Measurements from ENCODE around the gene KCNK2.

The KCNK2 gene

DNA sequence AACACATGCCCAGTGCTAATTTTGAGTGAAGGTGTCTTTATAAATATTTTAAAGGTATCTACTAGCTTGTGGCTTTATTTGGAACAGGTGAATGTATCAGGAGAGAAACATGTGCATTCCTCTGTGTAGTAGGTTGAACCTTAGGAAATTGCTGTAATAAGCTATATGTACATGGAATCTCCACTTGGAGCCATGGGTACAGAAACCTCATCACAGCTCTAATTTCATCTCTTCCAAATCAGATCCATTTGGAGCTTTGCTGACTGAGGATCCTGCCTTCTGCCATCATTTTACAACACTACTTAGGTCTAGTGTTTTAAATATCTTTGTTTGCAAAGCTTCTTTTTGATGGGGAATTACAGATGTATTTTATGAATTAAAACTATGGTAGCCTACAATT lies 2.1 kb downstream of the KCNK2 start:
- no peak overlapping the region for H3K4me3 ChIP-seq (ENCODE audit: low read length)
- DNase-seq (ENCODE audit: low read depth, low spot score), result no peak

DNA sequence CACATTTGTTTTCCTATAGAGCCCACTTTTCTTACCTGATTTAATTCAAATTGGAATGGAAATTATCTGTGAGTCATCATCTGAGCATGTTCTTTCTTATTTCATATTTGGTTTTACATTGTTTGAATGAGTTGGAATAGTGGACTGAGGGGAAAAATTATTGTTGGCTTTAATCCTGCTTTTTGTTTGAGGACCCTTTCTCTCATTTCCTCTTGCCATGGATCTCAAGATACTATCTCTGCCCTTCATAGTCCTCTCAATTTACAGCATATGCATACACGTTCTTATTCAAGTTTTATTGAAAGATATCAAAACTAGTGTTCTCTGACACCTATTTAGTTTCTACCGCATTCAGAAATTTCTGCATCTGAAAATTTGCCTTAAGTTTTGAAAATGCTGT lies 5.1 kb downstream of the KCNK2 start:
- no peak overlapping the region for H3K4me3 ChIP-seq (ENCODE audit: low read length)
- no peak for DNase-seq (ENCODE audit: low read depth, low spot score)

DNA sequence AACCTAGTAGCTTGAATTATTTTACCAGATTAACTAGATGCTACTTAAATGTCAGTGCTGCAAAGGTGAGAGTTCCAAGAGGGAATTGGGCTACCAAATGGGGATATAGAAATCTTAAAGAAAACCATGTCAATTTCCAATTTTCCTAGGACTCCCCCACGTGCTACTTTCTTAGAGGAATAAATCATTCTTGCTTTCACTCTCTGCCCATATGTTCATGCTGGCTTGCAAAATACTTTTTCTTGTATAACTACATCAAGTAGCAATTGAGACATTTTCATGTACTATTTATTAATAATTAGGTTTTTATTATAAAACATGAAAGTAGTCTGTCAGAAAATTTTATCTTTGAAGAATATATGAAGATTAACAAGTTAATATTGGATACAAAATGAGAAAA lies 11.8 kb downstream of the KCNK2 start:
- H3K4me3 ChIP-seq (ENCODE audit: low read length), result no peak overlapping the region
- DNase-seq (ENCODE audit: low read depth, low spot score), result no peak

DNA sequence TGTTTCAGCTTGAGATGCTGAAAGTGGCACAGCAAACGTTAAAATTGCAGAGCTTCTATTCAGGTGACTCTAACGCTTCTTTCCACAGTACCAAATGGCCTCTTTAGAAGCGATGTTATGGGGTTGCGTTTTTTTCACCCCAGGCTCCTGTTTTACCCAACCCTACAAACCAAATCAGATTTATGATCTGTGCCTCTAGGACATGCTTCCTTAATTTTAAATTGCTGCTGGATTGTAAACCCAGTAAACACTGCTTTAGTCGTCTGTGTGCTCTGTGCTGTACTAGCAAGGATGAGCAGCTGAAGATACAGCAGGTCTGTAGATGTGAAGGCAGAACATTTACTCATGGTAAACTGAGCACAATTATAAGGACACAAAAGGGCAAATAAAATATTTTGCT lies 13.0 kb downstream of the KCNK2 start:
- DNase-seq (ENCODE audit: low read depth, low spot score), result no peak

DNA sequence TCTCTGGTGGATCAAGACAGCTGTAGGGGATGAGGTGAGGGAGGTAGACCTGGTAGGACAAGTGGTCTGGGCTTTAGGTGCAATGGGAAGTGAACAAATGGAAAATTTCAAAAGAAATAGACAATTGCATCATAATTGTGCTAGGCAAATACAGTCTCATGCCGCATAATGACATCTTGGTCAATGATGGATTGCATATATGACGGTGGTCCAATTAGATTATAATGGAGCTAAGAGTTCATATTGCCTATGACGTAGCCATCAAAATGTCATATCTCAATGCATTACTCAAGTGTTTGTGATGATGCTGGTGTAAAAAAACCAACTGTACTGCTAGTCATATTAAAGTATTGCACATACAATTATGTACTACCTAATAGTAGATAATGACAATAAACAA lies 19.0 kb downstream of the KCNK2 start:
- DNase-seq (ENCODE audit: low read depth, low spot score), result no peak
- H3K4me3 ChIP-seq (ENCODE audit: low read length), result no peak overlapping the region

More for the DNA sequence above, 13.0 kb downstream of the KCNK2 start:
- H3K4me3 ChIP-seq (ENCODE audit: low read length), result no peak overlapping the region

DNA sequence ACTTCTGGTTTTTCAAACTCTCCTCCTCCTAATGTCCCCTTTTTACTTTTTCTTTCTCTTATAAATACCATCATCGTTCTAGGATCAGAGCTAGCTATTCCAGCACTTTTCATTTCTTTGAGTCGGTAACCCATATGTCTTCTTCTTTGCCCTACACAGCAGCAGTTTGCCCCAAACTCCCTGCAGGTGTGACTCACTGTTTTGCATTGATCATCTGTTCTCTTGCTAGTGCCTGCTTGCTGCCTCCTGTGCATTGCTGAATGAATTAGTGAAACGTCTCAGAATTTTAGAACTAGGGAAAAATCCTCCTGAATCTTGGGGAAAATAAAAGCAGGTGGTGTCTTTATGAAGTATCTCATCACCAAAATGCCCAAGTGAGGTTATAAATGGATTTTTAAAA lies 21.7 kb downstream of the KCNK2 start:
- no peak for DNase-seq (ENCODE audit: low read depth, low spot score)
- H3K4me3 ChIP-seq (ENCODE audit: low read length), result no peak overlapping the region

DNA sequence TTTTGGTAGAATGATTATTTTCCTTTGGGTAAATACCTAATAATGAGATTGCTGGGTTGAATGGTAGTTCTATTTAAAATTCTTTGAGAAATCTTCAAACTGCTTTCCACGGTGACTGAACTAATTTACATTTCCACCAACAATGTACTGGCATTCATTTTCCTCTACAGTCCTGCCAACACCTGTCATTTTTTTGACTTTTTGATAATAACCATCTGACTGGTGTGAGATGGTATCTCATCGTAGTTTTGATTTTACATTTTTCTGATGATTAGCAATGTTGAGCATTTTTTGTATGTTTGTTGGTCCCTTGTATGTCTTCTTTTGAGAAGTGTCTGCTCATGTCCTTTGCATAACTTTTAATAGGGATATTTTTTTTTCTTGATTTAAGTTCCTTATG lies 23.5 kb downstream of the KCNK2 start:
- no peak for DNase-seq (ENCODE audit: low read depth, low spot score)
- H3K4me3 ChIP-seq (ENCODE audit: low read length), result no peak overlapping the region

DNA sequence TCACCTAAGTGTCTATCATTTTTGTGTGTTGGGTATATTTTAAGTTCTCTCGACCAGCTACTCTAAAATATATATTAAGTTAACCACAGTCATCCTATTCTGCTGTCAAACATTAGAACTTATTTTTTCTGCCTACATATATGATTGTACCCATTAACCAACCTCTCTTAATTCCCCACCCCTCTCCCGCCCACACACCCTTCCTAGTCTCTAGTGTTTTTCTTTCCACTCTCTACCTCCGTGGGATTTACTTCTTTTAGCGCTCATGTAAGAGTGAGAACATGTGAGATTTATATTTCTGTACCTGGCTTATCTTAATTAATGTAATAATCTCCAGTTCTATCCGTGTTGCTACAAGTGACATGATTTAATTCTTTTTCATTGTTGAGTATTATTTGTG lies 26.6 kb downstream of the KCNK2 start:
- no peak overlapping the region for H3K4me3 ChIP-seq (ENCODE audit: low read length)
- no peak for DNase-seq (ENCODE audit: low read depth, low spot score)

DNA sequence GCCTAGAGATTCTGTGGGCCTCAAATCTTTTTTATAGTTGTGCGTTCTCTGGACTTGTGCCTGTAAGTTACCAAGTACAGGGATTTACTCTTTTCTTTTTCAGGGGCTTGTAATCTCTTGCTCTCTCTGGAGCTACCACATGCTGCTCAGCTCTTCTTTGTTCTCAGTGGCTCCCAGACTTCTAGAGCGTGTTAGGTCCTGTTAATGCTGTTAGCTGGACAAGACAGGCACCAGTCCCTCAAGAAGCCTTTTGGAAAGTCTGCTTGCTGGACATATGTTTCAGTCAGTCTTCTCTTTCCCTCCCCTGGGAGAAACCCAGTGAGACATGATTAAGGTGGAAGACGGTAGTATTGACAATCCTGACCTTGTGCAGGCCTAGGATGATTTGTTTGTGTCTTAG lies 29.4 kb downstream of the KCNK2 start:
- no peak for DNase-seq (ENCODE audit: low read depth, low spot score)
- no peak overlapping the region for H3K4me3 ChIP-seq (ENCODE audit: low read length)

DNA sequence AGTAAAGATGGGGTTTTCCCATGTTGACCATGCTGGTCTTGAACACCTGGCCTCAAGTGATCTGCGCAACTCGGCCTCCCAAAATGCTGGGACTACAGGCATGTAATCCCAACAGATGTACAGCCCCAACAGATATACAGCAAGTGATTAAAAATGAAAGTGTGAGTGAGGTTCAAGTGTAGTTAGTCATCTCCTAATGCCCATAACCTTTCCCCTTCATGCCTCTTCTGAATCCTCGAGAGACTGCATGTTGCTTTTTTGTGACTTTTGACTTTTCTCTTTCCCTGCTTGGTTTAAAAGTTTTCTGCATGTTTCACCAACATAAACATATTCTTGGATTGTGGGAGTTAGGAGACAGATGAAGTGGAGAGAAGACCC lies 31.2 kb downstream of the KCNK2 start:
- no peak overlapping the region for H3K4me3 ChIP-seq (ENCODE audit: low read length)
- DNase-seq (ENCODE audit: low read depth, low spot score), result no peak

DNA sequence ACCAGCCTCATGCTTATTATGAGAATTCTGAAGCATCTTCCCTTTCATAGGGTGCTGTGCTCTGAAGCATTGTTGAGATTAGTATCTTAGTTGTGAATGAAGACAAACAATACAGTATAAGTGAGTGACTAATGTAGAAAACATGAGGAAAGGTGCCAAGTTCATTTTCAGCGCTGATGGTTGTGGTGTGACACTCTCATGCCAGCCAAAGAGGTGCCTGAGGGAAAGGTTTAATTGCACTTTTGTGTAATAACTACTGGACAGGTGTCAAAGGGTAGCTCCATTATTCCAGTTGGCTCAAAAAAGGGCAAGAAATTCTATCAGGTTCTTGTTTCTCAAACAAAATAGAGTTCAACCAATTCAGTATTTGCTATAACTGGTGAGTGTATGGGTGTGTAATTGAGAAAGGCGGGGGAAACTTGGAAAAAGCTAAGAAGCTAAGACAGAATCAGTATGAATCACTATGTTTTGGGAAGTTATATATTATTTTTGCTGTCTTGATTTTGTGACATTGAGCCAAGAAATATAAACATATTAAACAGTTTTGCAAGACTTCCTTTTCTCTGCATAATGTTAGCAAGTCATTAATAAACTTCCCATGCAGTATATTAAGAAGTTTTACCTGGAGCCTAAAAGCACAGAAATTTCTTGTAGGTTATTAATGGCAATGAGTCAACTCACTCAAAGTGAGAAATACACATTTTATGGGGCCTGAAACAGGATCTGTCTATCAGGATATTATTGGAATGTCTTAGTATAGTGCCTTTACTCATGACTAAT lies 31.8 kb downstream of the KCNK2 start:
- no peak overlapping the region for H3K4me3 ChIP-seq (ENCODE audit: low read length)
- DNase-seq (ENCODE audit: low read depth, low spot score), result no peak

DNA sequence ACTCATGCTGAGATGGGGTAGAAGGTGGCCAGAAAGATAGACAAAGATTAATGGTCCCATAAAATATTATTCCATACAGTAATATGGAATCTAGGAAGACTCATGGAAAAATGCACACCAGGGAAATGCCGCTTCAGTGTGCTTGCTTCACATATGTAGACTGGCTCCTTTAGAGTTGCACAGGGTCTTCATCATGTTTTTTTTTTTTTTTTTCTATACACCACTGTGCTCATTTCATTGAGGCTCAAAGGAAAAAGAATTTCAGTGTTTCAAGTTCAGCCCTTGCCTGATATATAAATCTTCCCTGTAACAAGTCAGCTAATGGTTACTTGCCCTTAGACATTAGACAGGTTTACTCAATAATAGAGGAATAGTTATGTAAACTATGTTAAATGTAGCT lies 33.2 kb downstream of the KCNK2 start:
- no peak for DNase-seq (ENCODE audit: low read depth, low spot score)
- no peak overlapping the region for H3K4me3 ChIP-seq (ENCODE audit: low read length)

DNA sequence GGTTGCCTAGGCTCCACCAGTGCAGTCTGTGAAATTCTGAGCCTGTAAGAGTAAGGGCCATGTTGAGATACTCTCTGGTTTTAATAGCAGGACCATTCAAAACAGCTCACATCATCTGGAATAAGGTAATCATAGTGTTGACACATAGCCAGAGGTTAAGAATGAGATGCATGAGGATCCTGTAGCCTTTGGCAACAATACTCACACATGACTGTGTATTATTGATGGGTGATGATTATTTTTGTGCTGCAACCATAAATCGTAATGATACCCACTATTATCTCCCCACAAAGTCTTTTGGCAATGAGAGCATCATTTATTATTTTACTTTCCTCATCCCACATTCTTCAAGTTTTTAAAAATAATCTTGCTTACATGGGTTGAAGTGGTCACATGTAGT lies 35.5 kb downstream of the KCNK2 start:
- no peak overlapping the region for H3K4me3 ChIP-seq (ENCODE audit: low read length)
- DNase-seq (ENCODE audit: low read depth, low spot score), result no peak

DNA sequence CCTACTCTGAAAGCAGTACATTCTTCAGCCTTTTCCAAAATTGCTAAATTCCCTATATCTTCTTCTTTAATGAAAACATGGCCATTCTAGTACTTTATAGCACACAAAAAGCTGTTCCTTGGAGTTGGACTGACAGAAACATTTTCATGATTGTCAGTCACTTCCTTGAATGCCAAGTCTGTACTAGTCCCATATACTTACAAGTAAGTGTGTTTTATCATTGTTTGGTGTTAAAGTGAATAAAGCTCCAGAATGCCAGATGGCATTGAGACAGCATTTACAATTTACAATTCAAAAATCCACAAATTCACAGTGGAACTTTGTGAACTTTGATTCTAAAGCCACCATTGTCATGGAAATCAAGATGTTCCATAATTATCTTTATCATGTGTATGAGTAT lies 36.5 kb downstream of the KCNK2 start:
- no peak overlapping the region for H3K4me3 ChIP-seq (ENCODE audit: low read length)
- DNase-seq (ENCODE audit: low read depth, low spot score), result no peak

DNA sequence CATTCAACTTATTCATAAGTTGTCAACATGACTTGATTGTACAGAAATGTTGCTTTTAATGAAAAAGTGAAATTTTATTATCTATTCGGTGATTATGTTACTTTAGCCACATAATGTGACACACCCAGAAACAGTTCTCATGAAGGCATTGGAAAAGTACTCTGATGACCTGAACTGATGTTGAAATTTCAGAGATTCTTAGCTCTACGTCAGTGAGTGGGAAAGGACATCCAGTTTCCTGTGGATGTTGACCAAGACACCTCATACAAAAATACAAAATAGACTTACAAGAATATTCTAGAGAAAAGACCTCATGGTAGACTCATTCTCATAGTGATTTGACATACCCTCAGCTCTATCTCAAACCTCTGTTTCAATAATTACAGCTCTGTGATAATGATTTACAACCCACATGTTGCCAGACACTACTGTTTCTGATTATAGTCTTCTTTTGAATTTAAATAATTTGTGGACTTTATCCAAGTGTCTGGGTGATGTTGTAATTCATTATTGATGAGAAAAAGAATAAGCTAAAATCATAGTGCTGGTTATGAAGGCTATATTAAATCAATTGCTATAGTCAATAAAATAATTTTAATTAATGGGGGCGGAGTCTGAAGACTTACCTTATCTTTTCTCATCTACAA lies 37.3 kb downstream of the KCNK2 start:
- H3K4me3 ChIP-seq (ENCODE audit: low read length), result no peak overlapping the region
- no peak for DNase-seq (ENCODE audit: low read depth, low spot score)

DNA sequence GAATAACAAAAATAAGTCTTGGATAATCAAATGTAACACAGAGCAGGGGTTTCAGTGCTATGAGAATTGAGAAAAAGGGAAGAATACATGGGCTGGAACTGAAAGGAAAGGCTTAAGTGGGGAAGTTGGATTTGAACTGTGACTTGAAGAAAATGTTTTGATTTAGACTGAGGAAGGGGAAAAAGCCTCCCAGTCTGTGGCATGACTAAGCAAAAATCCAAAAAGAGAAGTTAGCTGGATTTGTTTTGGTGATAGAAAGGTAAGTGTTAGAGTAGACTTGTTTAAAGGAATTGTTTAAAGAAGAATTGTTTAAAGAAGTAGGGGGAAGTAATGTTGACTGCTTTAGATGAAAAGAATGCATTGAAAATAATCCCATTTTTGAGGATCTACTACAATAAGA lies 46.0 kb downstream of the KCNK2 start:
- no peak overlapping the region for H3K4me3 ChIP-seq (ENCODE audit: low read length)
- DNase-seq (ENCODE audit: low read depth, low spot score), result no peak

DNA sequence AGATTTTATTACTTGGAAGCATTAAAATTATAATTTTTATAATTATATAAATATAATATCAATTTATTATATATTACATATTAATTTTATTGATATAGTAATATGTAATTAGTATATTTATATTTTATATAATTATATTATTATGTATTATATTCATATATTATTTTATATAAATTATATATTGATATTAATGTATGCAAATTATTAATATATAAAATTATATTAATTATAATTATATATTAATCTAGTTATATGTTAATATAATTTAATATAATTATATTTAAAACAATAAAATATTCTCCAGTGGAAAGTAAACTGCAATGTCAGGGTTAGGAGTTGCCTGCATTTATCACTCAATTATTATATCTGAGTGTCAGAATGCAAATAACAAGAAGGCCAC lies 48.8 kb downstream of the KCNK2 start:
- DNase-seq (ENCODE audit: low read depth, low spot score), result no peak
- no peak overlapping the region for H3K4me3 ChIP-seq (ENCODE audit: low read length)

DNA sequence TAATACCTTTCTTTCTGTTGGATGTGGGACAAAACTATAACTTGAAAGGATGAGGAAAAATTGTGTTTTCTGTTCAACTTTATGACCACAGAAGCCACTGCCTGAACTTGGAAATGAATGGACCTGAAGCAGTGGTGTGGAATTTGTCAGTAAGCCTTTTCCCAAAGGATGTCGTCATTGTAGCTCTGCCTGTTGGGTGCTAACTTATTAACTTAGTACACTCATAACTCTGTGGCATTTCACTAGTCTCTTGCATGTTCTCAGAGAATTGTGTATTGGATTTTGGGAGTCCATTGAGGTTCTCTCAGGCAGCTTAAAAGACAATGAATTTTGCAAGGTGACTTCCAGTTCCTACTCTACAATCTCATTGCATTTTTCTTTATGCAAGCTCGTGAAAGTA lies 49.6 kb downstream of the KCNK2 start:
- DNase-seq (ENCODE audit: low read depth, low spot score), result no peak
- no peak overlapping the region for H3K4me3 ChIP-seq (ENCODE audit: low read length)

DNA sequence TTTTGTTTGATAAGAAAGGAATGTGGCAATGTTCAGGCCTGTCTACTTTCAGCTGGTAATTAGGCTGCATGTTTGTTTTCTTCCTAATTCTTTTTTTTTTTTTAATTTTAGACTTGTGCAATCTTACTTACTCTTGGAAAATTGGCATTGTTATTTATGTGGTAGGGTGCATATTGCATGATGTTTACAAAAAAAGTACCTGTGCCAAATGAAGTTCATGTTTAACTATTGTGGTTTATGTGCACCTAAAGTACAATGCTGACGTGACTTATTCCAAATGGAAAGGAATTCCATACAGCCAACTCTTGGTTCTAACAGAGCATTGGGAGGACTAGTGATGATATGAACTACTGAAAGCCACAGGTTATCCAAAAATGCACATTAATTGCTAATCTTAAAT lies 51.0 kb downstream of the KCNK2 start:
- no peak overlapping the region for H3K4me3 ChIP-seq (ENCODE audit: low read length)
- DNase-seq (ENCODE audit: low read depth, low spot score), result no peak

DNA sequence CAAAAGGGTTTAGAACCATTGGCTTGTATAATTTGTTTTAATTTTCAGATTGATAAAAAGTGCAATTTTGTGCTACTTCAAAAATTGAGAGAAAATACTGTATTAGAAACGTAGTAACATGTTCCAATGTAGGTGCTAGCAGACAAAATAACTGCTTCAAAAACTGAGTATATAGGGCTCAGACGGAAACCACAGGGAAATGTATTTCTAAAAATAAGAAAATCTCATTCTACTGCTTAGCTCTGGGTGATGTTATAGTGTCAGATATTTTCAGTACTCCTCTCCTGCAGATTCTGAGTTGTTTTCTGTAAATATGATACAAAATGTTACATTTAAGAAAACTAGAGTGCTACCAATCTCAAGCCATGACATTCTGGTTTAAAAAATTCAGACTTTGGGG lies 55.4 kb downstream of the KCNK2 start:
- DNase-seq (ENCODE audit: low read depth, low spot score), result no peak
- no peak overlapping the region for H3K4me3 ChIP-seq (ENCODE audit: low read length)

DNA sequence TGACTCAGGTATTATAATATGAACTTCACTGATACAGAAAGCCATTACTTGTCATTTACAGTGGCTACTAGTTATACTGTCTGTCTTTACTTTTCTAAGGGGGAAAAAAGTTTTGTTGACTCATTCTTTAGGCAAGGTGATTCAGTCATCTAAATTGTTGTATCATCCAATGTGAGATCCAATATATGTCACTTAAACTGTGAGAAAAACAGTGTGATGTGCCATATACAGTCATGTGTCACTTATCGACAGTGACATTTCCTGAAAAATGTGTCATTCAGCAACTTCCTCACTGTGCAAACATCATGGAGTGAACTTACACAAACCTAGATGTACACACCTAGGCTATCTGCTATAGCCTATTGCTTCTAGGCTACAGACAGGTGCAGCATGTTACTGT lies 57.6 kb downstream of the KCNK2 start:
- H3K4me3 ChIP-seq (ENCODE audit: low read length), result no peak overlapping the region
- DNase-seq (ENCODE audit: low read depth, low spot score), result no peak
